SK-N-SH (cell line): ENCODE results near the gene MYCBP. TPM values are rescaled to one million over a fixed set of nuclear protein-coding genes. Genes with fewer than 3 reads are reported as not detected.

Experiments
- CTCF ChIA-PET: fragments of 300-600, 350-600 bp; formaldehyde crosslinking; extraction: SDS; loops from one replicate; lab custom pipeline; 2021; lab: Yijun Ruan, JAX
- POLR2A ChIA-PET: fragments of 350-600 bp; sonication (Branson Sonifier 250); formaldehyde crosslinking; extraction: SDS; loops from one replicate; lab custom pipeline; 2020; ENCODE audit warnings: antibody characterized with exemption, inconsistent platforms; lab: Yijun Ruan, JAX
- DNase-seq: peaks from one replicate; pipeline ENCODE4 v3.0.0; 2012
- H2AFZ ChIP-seq: fragments of 200-600 bp; sonication (generic); 2 replicates; pipeline ENCODE4 v1.8.1; 2016; ENCODE audit warnings: antibody characterized with exemption, mild to moderate bottlenecking, low read depth
- H3F3A ChIP-seq: fragments of 200-600 bp; sonication (generic); replicated peaks from 2 replicates; pipeline ENCODE3; 2016; ENCODE audit warnings: antibody characterized with exemption, mild to moderate bottlenecking; ENCODE audit not compliant: insufficient read depth
- H3K27ac ChIP-seq, 2 experiments: fragments of 200-500 bp in 1 of 2; fragments of 200-600 bp in 1 of 2; sonication (Bioruptor generic) in 1 of 2; sonication (generic), shearing (Covaris generic) in 1 of 2; 2 replicates each; pipeline versions ENCODE4 v1.5.1 to v1.6.1; 2014 to 2016; ENCODE audit warnings: low read depth in 2 of 2, inconsistent platforms in 1 of 2, low read length in 1 of 2, mild to moderate bottlenecking in 1 of 2, mixed read lengths in 1 of 2
- H3K27me3 ChIP-seq: fragments of 200-600 bp; sonication (generic), shearing (Covaris generic); 2 replicates; pipeline ENCODE4 v1.6.1; 2016; ENCODE audit warnings: mixed run types; ENCODE audit not compliant: insufficient read depth
- H3K36me3 ChIP-seq, 2 experiments: fragments of 200-500 bp in 1 of 2; fragments of 200-600 bp in 1 of 2; sonication (Bioruptor generic) in 1 of 2; sonication (generic) in 1 of 2; replicated peaks in 1 of 2; 2 replicates each; pipeline versions ENCODE3 to v1.5.1; 2014 to 2016; ENCODE audit warnings: low read length in 1 of 2, mild to moderate bottlenecking in 1 of 2; ENCODE audit not compliant: insufficient read depth in 2 of 2, control insufficient read depth in 1 of 2
- H3K4me1 ChIP-seq, 2 experiments: fragments of 200-500 bp in 1 of 2; fragments of 200-600 bp in 1 of 2; sonication (Bioruptor generic) in 1 of 2; sonication (generic), shearing (Covaris generic) in 1 of 2; 2 replicates each; pipeline versions ENCODE4 v1.5.1 to v1.6.1; 2014 to 2016; ENCODE audit warnings: low read depth in 1 of 2, low read length in 1 of 2, mixed run types in 1 of 2; ENCODE audit not compliant: insufficient read depth in 2 of 2, control insufficient read depth in 1 of 2
- H3K4me2 ChIP-seq: fragments of 200-600 bp; sonication (generic), shearing (Covaris generic); 2 replicates; pipeline ENCODE4 v1.6.1; 2017; ENCODE audit warnings: mixed run types
- H3K4me3 ChIP-seq, 2 experiments: fragments of 200-500 bp in 1 of 2; fragments of 200-600 bp in 1 of 2; sonication (Bioruptor generic) in 1 of 2; sonication (generic), shearing (Covaris generic) in 1 of 2; 2 replicates each; pipeline versions ENCODE4 v1.5.1 to v1.8.1; 2014 to 2016; ENCODE audit warnings: low read depth in 2 of 2, inconsistent platforms in 1 of 2, low read length in 1 of 2, mild to moderate bottlenecking in 1 of 2, mixed read lengths in 1 of 2, moderate library complexity in 1 of 2
- H3K79me2 ChIP-seq: fragments of 200-600 bp; sonication (generic); 2 replicates; pipeline ENCODE4 v1.8.1; 2017; ENCODE audit warnings: mild to moderate bottlenecking; ENCODE audit not compliant: insufficient read depth
- H3K9ac ChIP-seq: fragments of 200-600 bp; sonication (generic); 2 replicates; pipeline ENCODE4 v1.6.1; 2017; ENCODE audit warnings: mixed run types
- H3K9me2 ChIP-seq: fragments of 200-600 bp; sonication (generic); 2 replicates; pipeline ENCODE4 v1.6.1; 2017; ENCODE audit warnings: mixed run types
- H3K9me3 ChIP-seq: fragments of 200-600 bp; sonication (generic); 2 replicates; pipeline ENCODE4 v1.6.1; 2017; ENCODE audit warnings: mixed run types, mild to moderate bottlenecking, moderate library complexity
- H4K20me1 ChIP-seq: fragments of 200-600 bp; sonication (generic); 2 replicates; pipeline ENCODE4 v1.6.1; 2017; ENCODE audit warnings: mild to moderate bottlenecking, mixed run types; ENCODE audit not compliant: insufficient read depth
- EP300 ChIP-seq, 2 experiments: IDR thresholded peaks; 2 replicates each; pipeline versions ENCODE4 v1.4.0 to v1.6.1; 2012; ENCODE audit warnings: borderline replicate concordance in 1 of 2, low read depth in 1 of 2, low read length in 1 of 2
- EZH2phosphoT487 ChIP-seq: fragments of 200-600 bp; sonication (generic); IDR thresholded peaks from 2 replicates; pipeline ENCODE4 v1.6.1; 2017; ENCODE audit warnings: low read depth, mixed run types, mild to moderate bottlenecking, antibody characterized with exemption, moderate library complexity, borderline replicate concordance
- FOSL2 ChIP-seq: IDR thresholded peaks from 2 replicates; pipeline ENCODE4 v1.4.0; 2012; ENCODE audit warnings: low read depth, mild to moderate bottlenecking, moderate library complexity, borderline replicate concordance
- FOXM1 ChIP-seq: IDR thresholded peaks from 2 replicates; pipeline ENCODE4 v1.4.0; 2012; ENCODE audit warnings: low read depth, mild to moderate bottlenecking
- IRF3 ChIP-seq: fragments of 150-350 bp; IDR thresholded peaks from 2 replicates; pipeline ENCODE4 v1.6.1; 2016; ENCODE audit warnings: mild to moderate bottlenecking, low read depth, low read length
- JUND ChIP-seq: IDR thresholded peaks from 2 replicates; pipeline ENCODE4 v1.4.0; 2012
- MAX ChIP-seq: IDR thresholded peaks from 2 replicates; pipeline ENCODE4 v1.4.0; 2012; ENCODE audit warnings: low read depth
- MEF2A ChIP-seq: IDR thresholded peaks from 2 replicates; pipeline ENCODE4 v1.4.0; 2012; ENCODE audit warnings: low read depth, borderline replicate concordance
- PBX3 ChIP-seq: IDR thresholded peaks from 2 replicates; pipeline ENCODE4; 2012
- RXRA ChIP-seq: IDR thresholded peaks from 2 replicates; pipeline ENCODE4 v1.4.0; 2012; ENCODE audit warnings: low read depth, mild to moderate bottlenecking, borderline replicate concordance
- SIN3A ChIP-seq: IDR thresholded peaks from 2 replicates; pipeline ENCODE4 v1.6.1; 2012; ENCODE audit warnings: low read depth, mild to moderate bottlenecking, low read length, moderate library complexity, borderline replicate concordance
- SMC3 ChIP-seq: IDR thresholded peaks from 2 replicates; pipeline ENCODE4 v1.6.1; 2012; ENCODE audit warnings: low read depth, low read length, improper control_type of control experiment
- TCF12 ChIP-seq: IDR thresholded peaks from 2 replicates; pipeline ENCODE4 v1.4.0; 2012
- WGBS: methylation state at CpG from one replicate; pipeline ENCODE4 v1.1.6; 2017; ENCODE audit warnings: low lambda C conversion rate; 5-methylcytosine and 5-hydroxymethylcytosine counted together
- polyA plus RNA-seq, 3 experiments: library from polyadenylated mRNA; depleted of rRNA; stranded (reverse); fragments of >200 nt; gene quantifications; 2 replicates each; pipeline ENCODE4 v1.2.3, GENCODE V29; 2012

Gene MYCBP
- polyA plus RNA-seq, 1 of the 3 experiments (the other 2 are of a cell fraction): 16.0 TPM

GRCh38 chr1:38888423-38889333 is 15.5 kb upstream of the MYCBP start:
- Histone ChIP-seq H2AFZ (no peak overlapping the region), H3K9ac (no peak overlapping the region), H3K4me1 (no peaks in the 10 kb centered on the region), H3F3A (peaks cover 10% of the 10 kb centered on the region), H3K4me3 (no peak overlapping the region), H4K20me1 (no peaks in the 10 kb centered on the region), H3K27me3 (no peaks in the 10 kb centered on the region), H3K36me3 (no peaks in the 10 kb centered on the region), H3K79me2 (no peaks in the 10 kb centered on the region), H3K9me3 (no peaks in the 10 kb centered on the region), H3K27ac (no peak overlapping the region), H3K4me2 (no peak overlapping the region), H3K9me2 (no peaks in the 10 kb centered on the region)
- DNase-seq: no peak
- ChIA-PET POLR2A (interaction anchor here (0.7 kb wide), 1 partner anchor 390 kb away, joined by 3 read pairs; no protein-coding TSS in a partner anchor), CTCF (no interaction called here)
- 87% methylated on average over 9 of the region's 9 CpGs for WGBS
- no peak for TF ChIP-seq SMC3
- no peak for TF ChIP-seq IRF3
- no peak for TF ChIP-seq EP300 (IDR thresholded peaks at IDR 0.05; ENCODE audit: borderline replicate concordance in 1 of 2, low read depth in 1 of 2, low read length in 1 of 2)
- TF ChIP-seq EZH2phosphoT487: no peak
- TF ChIP-seq FOXM1: no peak
- no peak for TF ChIP-seq MAX
- no peak for TF ChIP-seq FOSL2
- TF ChIP-seq RXRA: no peak
- TF ChIP-seq SIN3A: no peak
- TF ChIP-seq PBX3: no peak

GRCh38 chr1:38885092-38885491 is 11.9 kb upstream of the MYCBP start:
- no peak for DNase-seq
- no peaks in the 10 kb centered on the region for H3F3A ChIP-seq
- H3K79me2 ChIP-seq: no peaks in the 10 kb centered on the region
- TF ChIP-seq MEF2A: no peak
- no peak for TF ChIP-seq SIN3A
- no peak for TF ChIP-seq JUND
- TF ChIP-seq TCF12: no peak
- TF ChIP-seq, all 33 proteins: peak for 0
- Histone ChIP-seq H3K4me2 (no peak overlapping the region), H2AFZ (no peak overlapping the region), H3K27me3 (no peaks in the 10 kb centered on the region), H3K27ac (no peak overlapping the region), H4K20me1 (no peaks in the 10 kb centered on the region), H3K9me2 (no peaks in the 10 kb centered on the region), H3K36me3 (peaks cover 0 to 5% of the 10 kb centered on the region in 2 experiments), H3K4me1 (no peaks in the 10 kb centered on the region), H3K9me3 (no peaks in the 10 kb centered on the region), H3K4me3 (no peak overlapping the region), H3K9ac (no peak overlapping the region)
- ChIA-PET CTCF (no interaction called here), POLR2A (no interaction called here)
- 94% methylated on average over 2 of the region's 2 CpGs for WGBS
